ENCODE results near the gene TSSK3.

Gene TSSK3

DNA sequence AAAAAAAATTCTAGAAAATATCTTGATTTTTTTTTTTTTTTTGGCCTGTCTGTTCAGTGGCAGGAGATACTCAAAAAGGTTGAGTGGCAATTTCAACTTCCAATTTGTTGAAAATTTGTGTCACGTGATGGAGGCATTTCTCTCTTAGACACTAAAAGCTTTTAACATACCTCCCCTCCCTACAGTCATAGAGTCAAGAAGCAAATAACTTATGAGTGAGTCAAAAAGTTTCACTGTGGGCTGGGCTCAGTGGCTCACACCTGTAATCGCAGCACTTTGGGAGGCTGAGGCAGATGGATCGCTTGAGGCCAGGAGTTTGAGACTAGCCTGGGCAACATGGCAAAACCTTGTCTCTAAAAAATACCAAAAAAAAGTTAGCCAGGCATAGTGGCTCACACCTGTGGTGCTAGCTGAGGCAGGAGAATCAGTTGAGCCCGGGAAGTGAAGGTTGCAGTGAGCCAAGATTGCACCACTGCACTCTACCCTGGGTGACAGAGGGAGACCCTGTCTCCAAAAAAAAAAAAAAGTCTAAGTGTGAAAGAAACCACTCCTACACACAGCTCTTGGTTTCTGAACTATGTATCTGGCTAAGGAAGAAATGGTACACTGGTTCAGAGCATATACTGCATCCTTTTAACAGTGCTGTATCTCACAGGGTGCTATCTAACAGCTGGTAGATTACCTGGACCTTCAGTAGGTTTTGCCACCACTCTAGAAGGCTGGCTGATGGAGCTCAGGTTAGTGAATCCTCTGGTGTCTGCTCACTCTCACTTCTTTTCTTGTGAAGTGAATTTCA lies 43.5 kb downstream of the TSSK3 start:
- no peak for FAIRE-seq

DNA sequence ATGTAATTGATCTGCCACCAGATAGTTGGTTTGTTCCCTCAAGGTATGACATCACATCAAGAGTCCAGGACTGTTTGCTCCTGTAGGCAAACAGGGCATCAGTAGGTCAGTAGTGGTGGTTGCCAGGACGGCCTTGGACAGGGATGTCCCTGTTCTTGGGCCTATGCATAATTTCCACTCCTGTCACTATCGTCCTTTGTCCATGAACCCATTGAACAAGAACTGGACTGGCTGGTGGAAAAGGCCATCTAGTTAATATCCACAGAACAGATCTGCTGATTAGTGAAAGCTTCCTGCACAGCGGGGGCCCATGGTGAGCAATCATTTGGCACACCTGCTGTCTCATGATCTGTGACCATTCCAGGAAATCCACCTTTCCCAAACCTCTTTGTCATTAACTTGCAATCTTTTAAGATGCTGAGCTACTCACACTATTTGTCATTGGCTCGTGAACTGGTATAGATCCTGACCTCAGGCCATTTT lies 44.3 kb downstream of the TSSK3 start:
- no peak for FAIRE-seq

DNA sequence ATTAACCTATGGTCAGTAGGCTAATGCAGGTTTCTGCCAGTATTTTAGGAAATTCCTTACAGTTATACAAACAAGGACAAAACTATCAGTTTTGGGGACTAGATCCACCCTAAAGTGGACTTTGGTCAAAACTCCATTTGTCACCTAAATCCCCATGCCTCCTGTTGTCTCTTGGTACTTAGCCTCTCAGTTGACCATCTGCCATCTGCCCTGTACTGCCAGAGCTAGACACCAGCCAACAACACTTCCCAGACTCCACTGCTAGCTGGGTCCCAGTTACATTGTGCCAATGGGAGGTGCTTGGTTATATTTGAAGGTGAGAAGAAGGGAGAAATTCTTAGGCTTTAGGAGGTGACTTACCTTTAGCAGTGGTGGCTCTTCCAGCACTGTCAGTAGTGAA lies 48.9 kb downstream of the TSSK3 start:
- no peak for FAIRE-seq

DNA sequence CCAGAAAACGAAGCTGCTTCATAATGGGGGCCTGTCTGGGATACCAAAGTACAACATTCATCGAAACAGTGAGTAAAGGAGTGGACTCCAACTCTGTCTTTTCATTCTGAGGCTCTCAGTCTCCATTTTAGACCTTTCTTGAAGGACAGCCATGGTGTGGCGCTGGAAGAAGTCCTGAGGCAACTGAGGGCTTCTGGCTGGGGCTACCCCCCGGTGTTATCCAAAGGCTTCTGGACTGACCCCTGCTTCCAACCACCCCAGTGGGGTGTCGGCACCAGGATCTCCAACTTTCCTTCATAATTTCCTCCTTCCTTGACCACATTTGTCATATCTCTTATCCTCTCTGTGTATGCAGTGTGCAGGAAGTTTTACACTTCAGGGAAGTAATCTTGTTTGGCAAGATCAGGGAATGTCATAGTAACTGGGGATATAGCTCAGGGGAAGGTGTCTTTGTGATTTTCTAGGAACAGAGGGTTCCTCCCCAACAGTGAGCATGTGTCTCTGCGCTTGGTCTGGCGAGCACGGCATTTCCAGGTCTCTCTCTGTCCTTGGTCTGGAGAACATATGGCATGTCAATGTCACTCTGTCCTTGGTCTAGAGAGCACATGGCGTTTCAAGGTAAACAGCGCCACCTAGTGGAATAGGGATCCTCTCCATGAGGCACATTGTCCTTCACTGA lies 51.3 kb downstream of the TSSK3 start:
- no peak for FAIRE-seq

All from islet of Langerhans (tissue), 1 donor.